ENCODE data around the gene SYT13.

- no peak for TF ChIP-seq POLR2A (IDR thresholded peaks at IDR 0.05; ENCODE audit: low read depth, low read length)
- no peak for TF ChIP-seq POLR2AphosphoS5 (IDR thresholded peaks at IDR 0.05; ENCODE audit: low read depth, low read length)
Observed at GRCh38 chr11:45314900-45315299, 28.8 kb upstream of the SYT13 start.

All from GM12891 (cell line).